ENCODE measurements around the gene ZNF155.

- TF ChIP-seq EZH2 (IDR thresholded peaks at IDR 0.05; ENCODE audit: borderline replicate concordance, low read depth, low read length, severe bottlenecking) (no peak), CTCF (IDR thresholded peaks at IDR 0.05; ENCODE audit: extremely low read depth in 1 of 2, insufficient read depth in 1 of 2, low read depth in 1 of 2, low read length in 2 of 2) (no peak), JUN (IDR thresholded peaks at IDR 0.05; ENCODE audit: borderline replicate concordance, insufficient read depth, insufficient read length, low read depth) (no peak), FOS (IDR thresholded peaks at IDR 0.05; ENCODE audit: borderline replicate concordance, insufficient read depth, low read length) (no peak), POLR2A (IDR thresholded peaks at IDR 0.05; ENCODE audit: low read depth, low read length) (no peak), MAX (IDR thresholded peaks at IDR 0.05; ENCODE audit: insufficient read depth, insufficient read length) (no peak), POLR2AphosphoS5 (IDR thresholded peaks at IDR 0.05; ENCODE audit: insufficient read depth, low read depth, low read length) (no peak), GATA2 (IDR thresholded peaks at IDR 0.05; ENCODE audit: insufficient read depth, insufficient read length, low read depth, low read length) (no peak)
Observed at GRCh38 chr19:44024900-44025216, 40.9 kb downstream of the ZNF155 start.

All from endothelial cell of umbilical vein (primary cell).